H1 (cell line): Measurements from ENCODE around the gene ABCF3. TPM values are rescaled to one million over a fixed set of nuclear protein-coding genes. Genes with fewer than 3 reads are reported as not detected.

Experiments used
- CTCF ChIA-PET: fragments of 300-600 bp; sonication (Branson Sonifier 250); formaldehyde crosslinking; loops from one replicate; lab custom pipeline; 2021; ENCODE audit not compliant: partially characterized antibody; lab: Charles Lee
- POLR2A ChIA-PET: fragments of 300-600 bp; sonication (Branson Sonifier 250); formaldehyde crosslinking; loops from one replicate; lab custom pipeline; 2021; ENCODE audit warnings: inconsistent platforms; ENCODE audit not compliant: partially characterized antibody; lab: Charles Lee
- DNase-seq, 2 experiments: peaks; one replicate each; pipeline versions ENCODE4 v3.0.0 to v3.0.0-alpha.2; 2010 to 2022; ENCODE audit warnings: low spot score in 2 of 2, low read depth in 1 of 2, mixed read lengths in 1 of 2
- FAIRE-seq: peaks from 2 replicates; lab custom pipeline; 2011; peaks lifted over from hg19 to GRCh38; lab: Jason Lieb, UNC
- H2AFZ ChIP-seq: 2 replicates; pipeline ENCODE4 v1.8.1; 2012; ENCODE audit warnings: low read length, inconsistent platforms
- H2AK5ac ChIP-seq: 2 replicates; pipeline ENCODE4 v1.6.1; 2013; ENCODE audit warnings: low read depth, low read length
- H2BK120ac ChIP-seq: replicated peaks from 2 replicates; pipeline ENCODE3; 2013; ENCODE audit warnings: low read depth, low read length, inconsistent platforms
- H2BK12ac ChIP-seq: 2 replicates; pipeline ENCODE4 v1.6.1; 2013; ENCODE audit warnings: low read depth, low read length
- H2BK15ac ChIP-seq: 2 replicates; pipeline ENCODE4 v1.6.1; 2013; ENCODE audit warnings: low read length
- H2BK20ac ChIP-seq: 2 replicates; pipeline ENCODE4 v1.6.1; 2013; ENCODE audit warnings: low read length
- H2BK5ac ChIP-seq: 2 replicates; pipeline ENCODE4 v1.6.1; 2013; ENCODE audit warnings: low read depth, low read length
- H3K14ac ChIP-seq: 2 replicates; pipeline ENCODE4 v1.6.1; 2013; ENCODE audit warnings: inconsistent platforms; ENCODE audit not compliant: insufficient read length
- H3K18ac ChIP-seq: 2 replicates; pipeline ENCODE4 v1.6.1; 2013; ENCODE audit warnings: low read length; ENCODE audit errors: extremely low read depth
- H3K23ac ChIP-seq: 2 replicates; pipeline ENCODE4 v1.6.1; 2013; ENCODE audit warnings: inconsistent platforms; ENCODE audit not compliant: insufficient read length
- H3K23me2 ChIP-seq: 2 replicates; pipeline ENCODE4 v1.6.1; 2013; ENCODE audit warnings: low read depth, low read length
- H3K27ac ChIP-seq: 2 replicates; pipeline ENCODE4 v1.6.1; 2011; ENCODE audit warnings: low read depth, low read length, inconsistent platforms
- H3K27me3 ChIP-seq, 4 experiments: replicated peaks in 1 of 4; 1 replicate in 1 of 4; 2 replicates in 3 of 4; pipeline versions ENCODE4 v1.6.1 to v1.8.1; 2011 to 2013; ENCODE audit warnings: low read length in 3 of 4, mild to moderate bottlenecking in 3 of 4, inconsistent platforms in 2 of 4, mixed read lengths in 2 of 4, moderate library complexity in 1 of 4; ENCODE audit not compliant: control insufficient read depth in 3 of 4, insufficient read depth in 3 of 4; ENCODE audit errors: extremely low read depth in 1 of 4
- H3K36me3 ChIP-seq, 4 experiments: 2 replicates each; pipeline versions ENCODE4 v1.6.1 to v1.8.1; 2011 to 2013; ENCODE audit warnings: mild to moderate bottlenecking in 4 of 4, low read length in 3 of 4, moderate library complexity in 2 of 4, control low read depth in 1 of 4, inconsistent platforms in 1 of 4; ENCODE audit not compliant: insufficient read depth in 4 of 4, control insufficient read depth in 2 of 4
- H3K4ac ChIP-seq: replicated peaks from 2 replicates; pipeline ENCODE3; 2013; ENCODE audit warnings: low read length, low read depth, mixed read lengths, inconsistent platforms; ENCODE audit not compliant: insufficient read length
- H3K4me1 ChIP-seq, 4 experiments: replicated peaks in 1 of 4; 1 replicate in 1 of 4; 2 replicates in 3 of 4; pipeline versions ENCODE4 v1.6.1 to v1.8.1; 2011 to 2013; ENCODE audit warnings: low read length in 3 of 4, inconsistent platforms in 2 of 4, mixed read lengths in 1 of 4; ENCODE audit not compliant: insufficient read depth in 4 of 4, control insufficient read depth in 3 of 4
- H3K4me2 ChIP-seq, 2 experiments: 2 replicates each; pipeline versions ENCODE4 v1.6.1 to v1.8.1; 2011 to 2013; ENCODE audit warnings: low read depth in 2 of 2, low read length in 2 of 2, control low read depth in 1 of 2, inconsistent platforms in 1 of 2, mild to moderate bottlenecking in 1 of 2; ENCODE audit not compliant: insufficient read depth in 1 of 2
- H3K4me3 ChIP-seq, 4 experiments: fragments of 200-600, 300-600 bp in 1 of 4; sonication (generic), shearing (Covaris generic), sonication (Bioruptor Twin) in 1 of 4; 2 replicates each; pipeline versions ENCODE4 v1.5.1 to v1.8.1; 2011 to 2016; ENCODE audit warnings: low read length in 4 of 4, low read depth in 3 of 4, control low read depth in 2 of 4, inconsistent platforms in 2 of 4, mild to moderate bottlenecking in 2 of 4, mixed read lengths in 1 of 4, moderate library complexity in 1 of 4; ENCODE audit not compliant: insufficient read depth in 2 of 4; ENCODE audit errors: extremely low read depth in 1 of 4
- H3K56ac ChIP-seq: replicated peaks from 2 replicates; pipeline ENCODE3; 2013; ENCODE audit warnings: low read depth, mild to moderate bottlenecking, mixed read lengths, low read length, inconsistent platforms; ENCODE audit not compliant: insufficient read length
- H3K79me1 ChIP-seq: 2 replicates; pipeline ENCODE4 v1.6.1; 2013; ENCODE audit warnings: low read depth, low read length, control low read depth
- H3K79me2 ChIP-seq, 2 experiments: 2 replicates each; pipeline versions ENCODE4 v1.6.1 to v1.8.1; 2012 to 2013; ENCODE audit warnings: low read length in 2 of 2, mild to moderate bottlenecking in 2 of 2, inconsistent platforms in 1 of 2; ENCODE audit not compliant: insufficient read depth in 2 of 2, control insufficient read depth in 1 of 2
- H3K9ac ChIP-seq, 4 experiments: replicated peaks in 1 of 4; 1 replicate in 1 of 4; 2 replicates in 3 of 4; pipeline versions ENCODE4 v1.6.1 to v1.8.1; 2011 to 2013; ENCODE audit warnings: low read depth in 3 of 4, low read length in 3 of 4, control low read depth in 2 of 4, mild to moderate bottlenecking in 2 of 4, moderate library complexity in 2 of 4, inconsistent platforms in 1 of 4; ENCODE audit errors: extremely low read depth in 1 of 4
- H3K9me3 ChIP-seq, 2 experiments: 2 replicates each; pipeline versions ENCODE4 v1.6.1 to v1.8.1; 2012 to 2013; ENCODE audit warnings: mild to moderate bottlenecking in 2 of 2, moderate library complexity in 2 of 2, control low read depth in 1 of 2, inconsistent platforms in 1 of 2, low read depth in 1 of 2, low read length in 1 of 2, mixed read lengths in 1 of 2; ENCODE audit not compliant: insufficient read depth in 2 of 2
- H4K20me1 ChIP-seq, 2 experiments: replicated peaks in 1 of 2; 2 replicates each; pipeline versions ENCODE3 to v1.8.1; 2011 to 2013; ENCODE audit warnings: inconsistent platforms in 2 of 2, low read length in 2 of 2, mild to moderate bottlenecking in 1 of 2; ENCODE audit not compliant: insufficient read depth in 2 of 2, control insufficient read depth in 1 of 2
- H4K5ac ChIP-seq: 2 replicates; pipeline ENCODE4 v1.6.1; 2013; ENCODE audit warnings: low read length, low read depth, mixed read lengths, inconsistent platforms; ENCODE audit not compliant: insufficient read length
- H4K8ac ChIP-seq: 2 replicates; pipeline ENCODE4 v1.8.0; 2013; ENCODE audit warnings: mild to moderate bottlenecking, moderate library complexity, low read length, inconsistent platforms; ENCODE audit not compliant: insufficient read depth; ENCODE audit errors: extremely low read depth
- H4K91ac ChIP-seq: replicated peaks from 2 replicates; pipeline ENCODE3; 2013; ENCODE audit warnings: low read length, mixed read lengths, inconsistent platforms; ENCODE audit not compliant: insufficient read length
- SP4 ChIP-seq: IDR thresholded peaks from 2 replicates; pipeline ENCODE4 v1.6.1; 2012; ENCODE audit warnings: low read length, inconsistent platforms
- SRF ChIP-seq: IDR thresholded peaks from 2 replicates; pipeline ENCODE4 v1.6.1; 2011; ENCODE audit warnings: mild to moderate bottlenecking, low read depth, low read length, moderate library complexity
- TEAD4 ChIP-seq: IDR thresholded peaks from 2 replicates; pipeline ENCODE4 v1.6.1; 2012; ENCODE audit warnings: low read depth, low read length, inconsistent platforms, mixed read lengths
- WGBS, 2 experiments: shearing (Covaris generic) in 1 of 2; methylation state at CpG; one replicate each; pipeline versions ENCODE4 v1.1.6 to v1.1.7; 2013 to 2015; ENCODE audit warnings: low lambda C conversion rate in 2 of 2, mixed read lengths in 2 of 2, inconsistent platforms in 1 of 2, low coverage in 1 of 2, missing lambda C conversion rate in 1 of 2; ENCODE audit not compliant: insufficient replicate concordance in 2 of 2, insufficient coverage in 1 of 2, insufficient read length in 1 of 2; ENCODE audit errors: extremely low coverage in 1 of 2, missing lambda C conversion rate in 1 of 2; 5-methylcytosine and 5-hydroxymethylcytosine counted together
- polyA plus RNA-seq, 7 experiments: library from polyadenylated mRNA; depleted of rRNA in 3 of 7; stranded (reverse) in 5 of 7; unstranded in 2 of 7; fragments of >200 nt in 5 of 7; fragments of 200-250 nt in 2 of 7; gene quantifications; 1 replicate in 5 of 7; 2 replicates in 1 of 7; 4 replicates in 1 of 7; pipeline versions ENCODE4 v1.2.1 to v1.2.3, GENCODE V29; 2011 to 2013; ENCODE audit warnings: missing spikeins in 2 of 7, mixed read lengths in 2 of 7
- total RNA-seq: library from RNA; stranded (reverse); fragmentation: NEBNext Ultra II Directional; extraction: Animal tissue kit (Norgen Biotek cat#: 25700); gene quantifications from 2 replicates; pipeline ENCODE4 v1.2.1, GENCODE V29; 2021

The ABCF3 gene
- total and polyA plus RNA-seq, 2 of the 8 experiments (the other 6 are each of a cell fraction or from before 2014, with no cell fraction given): 51.6 to 57.8 TPM

DNA sequence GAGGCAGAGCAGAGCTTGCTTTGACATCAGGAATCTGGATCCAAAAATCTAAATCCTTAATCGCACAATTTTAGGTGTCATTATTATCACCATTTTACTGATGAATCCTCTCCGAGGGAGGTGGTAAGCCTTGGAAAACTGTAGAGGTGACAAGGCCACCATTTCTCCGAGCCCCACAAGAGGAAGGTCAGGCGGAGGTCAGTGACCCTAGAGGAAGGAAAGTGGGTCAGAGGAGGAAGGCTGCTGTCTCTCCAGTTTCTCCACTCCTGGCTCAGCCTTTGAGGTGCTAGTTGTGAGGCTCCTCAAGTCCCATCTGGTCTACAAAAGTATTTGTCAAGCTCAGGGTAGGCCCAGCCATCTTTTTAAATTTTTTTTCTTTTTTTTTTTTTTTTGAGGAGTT is 27.6 kb upstream of the ABCF3 start:
- Histone ChIP-seq H3K23ac (no peak overlapping the region), H4K5ac (no peak overlapping the region), H3K4me3 (no peak overlapping the region), H4K20me1 (peaks cover 0 to 4% of the 10 kb centered on the region in 2 experiments), H4K8ac (no peak overlapping the region), H3K27me3 (no peaks in the 10 kb centered on the region), H2BK15ac (no peak overlapping the region), H3K56ac (no peak overlapping the region), H2BK20ac (no peak overlapping the region), H3K4me1 (peaks cover 2 to 9% (median 5%) of the 10 kb centered on the region in 4 experiments; a peak in 6 of 7 replicates), H3K9me3 (no peaks in the 10 kb centered on the region), H3K4me2 (no peak overlapping the region; a peak in 1 of 4 replicates), H4K91ac (no peak overlapping the region), H3K79me1 (peaks cover 18% of the 10 kb centered on the region), H2AFZ (no peak overlapping the region), H2AK5ac (no peak overlapping the region), H3K14ac (no peak overlapping the region), H3K4ac (no peak overlapping the region), H3K79me2 (peaks cover 21 to 44% of the 10 kb centered on the region in 2 experiments), H3K9ac (no peak overlapping the region), H3K27ac (no peak overlapping the region), H3K36me3 (no peaks in the 10 kb centered on the region; a peak in 1 of 8 replicates), H3K18ac (no peak overlapping the region), H2BK12ac (no peak overlapping the region), H3K23me2 (peaks cover 16% of the 10 kb centered on the region), H2BK5ac (no peak overlapping the region), H2BK120ac (no peak overlapping the region)
- ChIA-PET POLR2A (interaction anchor here (3.3 kb wide), 1 partner anchor 12 kb away, joined by 26 read pairs; no protein-coding TSS in a partner anchor), CTCF (interaction anchor here (0.6 to 2.2 kb wide), 5 partner anchors 11 to 1013 kb away, joined by 3 to 7 read pairs (median 4); no protein-coding TSS in a partner anchor)
- DNase-seq (no peak), FAIRE-seq (no peak)
- 93% methylated on average over 4 of the region's 4 CpGs; no CpG with 5 or more reads in 1 of the 2 experiments for WGBS, 2 experiments
- TF ChIP-seq TEAD4 (no peak), SRF (no peak), SP4 (no peak)
